H1 (cell line): ENCODE measurements around the gene CENPO. TPM values are rescaled to one million over a fixed set of nuclear protein-coding genes. Genes with fewer than 3 reads are reported as not detected.

ENCODE experiments used
- CTCF ChIA-PET: fragments of 300-600 bp; sonication (Branson Sonifier 250); formaldehyde crosslinking; loops from one replicate; lab custom pipeline; 2021; ENCODE audit not compliant: partially characterized antibody; lab: Charles Lee
- POLR2A ChIA-PET: fragments of 300-600 bp; sonication (Branson Sonifier 250); formaldehyde crosslinking; loops from one replicate; lab custom pipeline; 2021; ENCODE audit warnings: inconsistent platforms; ENCODE audit not compliant: partially characterized antibody; lab: Charles Lee
- DNase-seq, 2 experiments: peaks; one replicate each; pipeline versions ENCODE4 v3.0.0 to v3.0.0-alpha.2; 2010 to 2022; ENCODE audit warnings: low spot score in 2 of 2, low read depth in 1 of 2, mixed read lengths in 1 of 2
- FAIRE-seq: peaks from 2 replicates; lab custom pipeline; 2011; peaks lifted over from hg19 to GRCh38; lab: Jason Lieb, UNC
- H2AFZ ChIP-seq: 2 replicates; pipeline ENCODE4 v1.8.1; 2012; ENCODE audit warnings: low read length, inconsistent platforms
- H2AK5ac ChIP-seq: 2 replicates; pipeline ENCODE4 v1.6.1; 2013; ENCODE audit warnings: low read depth, low read length
- H2BK120ac ChIP-seq: replicated peaks from 2 replicates; pipeline ENCODE3; 2013; ENCODE audit warnings: low read depth, low read length, inconsistent platforms
- H2BK12ac ChIP-seq: 2 replicates; pipeline ENCODE4 v1.6.1; 2013; ENCODE audit warnings: low read depth, low read length
- H2BK15ac ChIP-seq: 2 replicates; pipeline ENCODE4 v1.6.1; 2013; ENCODE audit warnings: low read length
- H2BK20ac ChIP-seq: 2 replicates; pipeline ENCODE4 v1.6.1; 2013; ENCODE audit warnings: low read length
- H2BK5ac ChIP-seq: 2 replicates; pipeline ENCODE4 v1.6.1; 2013; ENCODE audit warnings: low read depth, low read length
- H3K14ac ChIP-seq: 2 replicates; pipeline ENCODE4 v1.6.1; 2013; ENCODE audit warnings: inconsistent platforms; ENCODE audit not compliant: insufficient read length
- H3K18ac ChIP-seq: 2 replicates; pipeline ENCODE4 v1.6.1; 2013; ENCODE audit warnings: low read length; ENCODE audit errors: extremely low read depth
- H3K23ac ChIP-seq: 2 replicates; pipeline ENCODE4 v1.6.1; 2013; ENCODE audit warnings: inconsistent platforms; ENCODE audit not compliant: insufficient read length
- H3K23me2 ChIP-seq: 2 replicates; pipeline ENCODE4 v1.6.1; 2013; ENCODE audit warnings: low read depth, low read length
- H3K27ac ChIP-seq: 2 replicates; pipeline ENCODE4 v1.6.1; 2011; ENCODE audit warnings: low read depth, low read length, inconsistent platforms
- H3K27me3 ChIP-seq, 4 experiments: replicated peaks in 1 of 4; 1 replicate in 1 of 4; 2 replicates in 3 of 4; pipeline versions ENCODE4 v1.6.1 to v1.8.1; 2011 to 2013; ENCODE audit warnings: low read length in 3 of 4, mild to moderate bottlenecking in 3 of 4, inconsistent platforms in 2 of 4, mixed read lengths in 2 of 4, moderate library complexity in 1 of 4; ENCODE audit not compliant: control insufficient read depth in 3 of 4, insufficient read depth in 3 of 4; ENCODE audit errors: extremely low read depth in 1 of 4
- H3K36me3 ChIP-seq, 4 experiments: 2 replicates each; pipeline versions ENCODE4 v1.6.1 to v1.8.1; 2011 to 2013; ENCODE audit warnings: mild to moderate bottlenecking in 4 of 4, low read length in 3 of 4, moderate library complexity in 2 of 4, control low read depth in 1 of 4, inconsistent platforms in 1 of 4; ENCODE audit not compliant: insufficient read depth in 4 of 4, control insufficient read depth in 2 of 4
- H3K4ac ChIP-seq: replicated peaks from 2 replicates; pipeline ENCODE3; 2013; ENCODE audit warnings: low read length, low read depth, mixed read lengths, inconsistent platforms; ENCODE audit not compliant: insufficient read length
- H3K4me1 ChIP-seq, 4 experiments: replicated peaks in 1 of 4; 1 replicate in 1 of 4; 2 replicates in 3 of 4; pipeline versions ENCODE4 v1.6.1 to v1.8.1; 2011 to 2013; ENCODE audit warnings: low read length in 3 of 4, inconsistent platforms in 2 of 4, mixed read lengths in 1 of 4; ENCODE audit not compliant: insufficient read depth in 4 of 4, control insufficient read depth in 3 of 4
- H3K4me2 ChIP-seq, 2 experiments: 2 replicates each; pipeline versions ENCODE4 v1.6.1 to v1.8.1; 2011 to 2013; ENCODE audit warnings: low read depth in 2 of 2, low read length in 2 of 2, control low read depth in 1 of 2, inconsistent platforms in 1 of 2, mild to moderate bottlenecking in 1 of 2; ENCODE audit not compliant: insufficient read depth in 1 of 2
- H3K4me3 ChIP-seq, 4 experiments: fragments of 200-600, 300-600 bp in 1 of 4; sonication (generic), shearing (Covaris generic), sonication (Bioruptor Twin) in 1 of 4; 2 replicates each; pipeline versions ENCODE4 v1.5.1 to v1.8.1; 2011 to 2016; ENCODE audit warnings: low read length in 4 of 4, low read depth in 3 of 4, control low read depth in 2 of 4, inconsistent platforms in 2 of 4, mild to moderate bottlenecking in 2 of 4, mixed read lengths in 1 of 4, moderate library complexity in 1 of 4; ENCODE audit not compliant: insufficient read depth in 2 of 4; ENCODE audit errors: extremely low read depth in 1 of 4
- H3K56ac ChIP-seq: replicated peaks from 2 replicates; pipeline ENCODE3; 2013; ENCODE audit warnings: low read depth, mild to moderate bottlenecking, mixed read lengths, low read length, inconsistent platforms; ENCODE audit not compliant: insufficient read length
- H3K79me1 ChIP-seq: 2 replicates; pipeline ENCODE4 v1.6.1; 2013; ENCODE audit warnings: low read depth, low read length, control low read depth
- H3K79me2 ChIP-seq, 2 experiments: 2 replicates each; pipeline versions ENCODE4 v1.6.1 to v1.8.1; 2012 to 2013; ENCODE audit warnings: low read length in 2 of 2, mild to moderate bottlenecking in 2 of 2, inconsistent platforms in 1 of 2; ENCODE audit not compliant: insufficient read depth in 2 of 2, control insufficient read depth in 1 of 2
- H3K9ac ChIP-seq, 4 experiments: replicated peaks in 1 of 4; 1 replicate in 1 of 4; 2 replicates in 3 of 4; pipeline versions ENCODE4 v1.6.1 to v1.8.1; 2011 to 2013; ENCODE audit warnings: low read depth in 3 of 4, low read length in 3 of 4, control low read depth in 2 of 4, mild to moderate bottlenecking in 2 of 4, moderate library complexity in 2 of 4, inconsistent platforms in 1 of 4; ENCODE audit errors: extremely low read depth in 1 of 4
- H3K9me3 ChIP-seq, 2 experiments: 2 replicates each; pipeline versions ENCODE4 v1.6.1 to v1.8.1; 2012 to 2013; ENCODE audit warnings: mild to moderate bottlenecking in 2 of 2, moderate library complexity in 2 of 2, control low read depth in 1 of 2, inconsistent platforms in 1 of 2, low read depth in 1 of 2, low read length in 1 of 2, mixed read lengths in 1 of 2; ENCODE audit not compliant: insufficient read depth in 2 of 2
- H4K20me1 ChIP-seq, 2 experiments: replicated peaks in 1 of 2; 2 replicates each; pipeline versions ENCODE3 to v1.8.1; 2011 to 2013; ENCODE audit warnings: inconsistent platforms in 2 of 2, low read length in 2 of 2, mild to moderate bottlenecking in 1 of 2; ENCODE audit not compliant: insufficient read depth in 2 of 2, control insufficient read depth in 1 of 2
- H4K5ac ChIP-seq: 2 replicates; pipeline ENCODE4 v1.6.1; 2013; ENCODE audit warnings: low read length, low read depth, mixed read lengths, inconsistent platforms; ENCODE audit not compliant: insufficient read length
- H4K8ac ChIP-seq: 2 replicates; pipeline ENCODE4 v1.8.0; 2013; ENCODE audit warnings: mild to moderate bottlenecking, moderate library complexity, low read length, inconsistent platforms; ENCODE audit not compliant: insufficient read depth; ENCODE audit errors: extremely low read depth
- H4K91ac ChIP-seq: replicated peaks from 2 replicates; pipeline ENCODE3; 2013; ENCODE audit warnings: low read length, mixed read lengths, inconsistent platforms; ENCODE audit not compliant: insufficient read length
- CBX8 ChIP-seq: fragments of 300-800, 300-1000 bp; sonication (generic); IDR thresholded peaks from 2 replicates; pipeline ENCODE4 v1.7.1; 2016; ENCODE audit warnings: low read depth, low read length, borderline replicate concordance
- CEBPB ChIP-seq: IDR thresholded peaks from 2 replicates; pipeline ENCODE4 v1.6.1; 2012; ENCODE audit warnings: low read depth, low read length
- FOSL1 ChIP-seq: IDR thresholded peaks from 2 replicates; pipeline ENCODE4 v1.6.1; 2011; ENCODE audit warnings: mild to moderate bottlenecking, low read depth, low read length, moderate library complexity; ENCODE audit not compliant: insufficient read depth
- NANOG ChIP-seq: IDR thresholded peaks from 2 replicates; pipeline ENCODE4 v1.6.1; 2011; ENCODE audit warnings: low read length, low read depth, mild to moderate bottlenecking, inconsistent platforms; ENCODE audit not compliant: insufficient read depth, poor library complexity, severe bottlenecking
- RFX5 ChIP-seq: IDR thresholded peaks from 2 replicates; pipeline ENCODE4 v1.6.1; 2011; ENCODE audit warnings: low read depth, low read length, improper control_type of control experiment, borderline replicate concordance
- RNF2 ChIP-seq: fragments of 200-900, 300-1000 bp; sonication (generic); IDR thresholded peaks from 2 replicates; pipeline ENCODE4 v1.7.1; 2016; ENCODE audit warnings: borderline replicate concordance, low read depth, mild to moderate bottlenecking, antibody characterized with exemption, low read length; ENCODE audit not compliant: poor library complexity, severe bottlenecking; ENCODE audit errors: missing control alignments
- SIX5 ChIP-seq: IDR thresholded peaks from 2 replicates; pipeline ENCODE4 v1.6.1; 2011; ENCODE audit warnings: mild to moderate bottlenecking, low read depth, low read length
- ZNF274 ChIP-seq: IDR thresholded peaks from 2 replicates; pipeline ENCODE4 v1.7.0; 2012; ENCODE audit warnings: low read length, borderline replicate concordance; ENCODE audit errors: extremely low read depth
- WGBS, 2 experiments: shearing (Covaris generic) in 1 of 2; methylation state at CpG; one replicate each; pipeline versions ENCODE4 v1.1.6 to v1.1.7; 2013 to 2015; ENCODE audit warnings: low lambda C conversion rate in 2 of 2, mixed read lengths in 2 of 2, inconsistent platforms in 1 of 2, low coverage in 1 of 2, missing lambda C conversion rate in 1 of 2; ENCODE audit not compliant: insufficient replicate concordance in 2 of 2, insufficient coverage in 1 of 2, insufficient read length in 1 of 2; ENCODE audit errors: extremely low coverage in 1 of 2, missing lambda C conversion rate in 1 of 2; 5-methylcytosine and 5-hydroxymethylcytosine counted together
- polyA plus RNA-seq, 7 experiments: library from polyadenylated mRNA; depleted of rRNA in 3 of 7; stranded (reverse) in 5 of 7; unstranded in 2 of 7; fragments of >200 nt in 5 of 7; fragments of 200-250 nt in 2 of 7; gene quantifications; 1 replicate in 5 of 7; 2 replicates in 1 of 7; 4 replicates in 1 of 7; pipeline versions ENCODE4 v1.2.1 to v1.2.3, GENCODE V29; 2011 to 2013; ENCODE audit warnings: missing spikeins in 2 of 7, mixed read lengths in 2 of 7
- total RNA-seq: library from RNA; stranded (reverse); fragmentation: NEBNext Ultra II Directional; extraction: Animal tissue kit (Norgen Biotek cat#: 25700); gene quantifications from 2 replicates; pipeline ENCODE4 v1.2.1, GENCODE V29; 2021

The CENPO gene
- total and polyA plus RNA-seq, 2 of the 8 experiments (the other 6 are each of a cell fraction or from before 2014, with no cell fraction given): 34.4 to 46.3 TPM

DNA sequence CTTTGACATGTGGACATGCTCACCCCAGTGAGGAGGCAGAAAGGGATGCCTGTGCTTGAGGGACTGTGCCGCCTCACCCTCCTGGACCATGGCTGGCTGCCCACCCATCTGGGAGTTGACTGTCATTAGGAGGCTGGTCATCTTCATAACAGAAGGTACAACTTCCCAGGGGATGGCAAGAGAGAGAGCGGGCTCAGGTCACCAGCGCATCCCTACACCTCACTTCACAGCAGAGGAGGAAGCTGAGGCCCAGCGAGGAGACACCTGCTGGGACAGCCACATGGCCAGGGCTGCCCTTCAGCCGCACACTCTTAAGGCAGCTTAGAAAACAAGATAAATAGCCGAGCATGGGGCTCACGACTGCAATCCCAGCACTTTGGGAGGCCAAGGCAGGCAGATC is 67.4 kb downstream of the CENPO start:
- Histone ChIP-seq H3K79me1 (peaks cover 2% of the 10 kb centered on the region; the same call in 1 of the 2 replicates), H3K27me3 (no peaks in the 10 kb centered on the region), H4K20me1 (peaks cover 0 to 2% of the 10 kb centered on the region in 2 experiments), H4K91ac (no peak overlapping the region), H3K9me3 (no peaks in the 10 kb centered on the region), H4K5ac (no peak overlapping the region), H3K18ac (no peak overlapping the region), H2BK15ac (no peak overlapping the region), H3K36me3 (no peaks in the 10 kb centered on the region; a peak in 1 of 8 replicates), H3K4ac (no peak overlapping the region), H2AFZ (no peak overlapping the region), H3K4me2 (no peak overlapping the region), H2BK120ac (no peak overlapping the region), H3K4me1 (no peaks in the 10 kb centered on the region), H4K8ac (no peak overlapping the region), H2AK5ac (no peak overlapping the region), H3K56ac (no peak overlapping the region), H3K23ac (no peak overlapping the region), H3K23me2 (no peaks in the 10 kb centered on the region; the same call in 1 of the 2 replicates), H2BK20ac (no peak overlapping the region), H3K14ac (no peak overlapping the region), H3K79me2 (no peaks in the 10 kb centered on the region), H3K4me3 (no peak overlapping the region), H3K9ac (no peak overlapping the region), H2BK5ac (0 out of 2 replicates have a peak overlapping the region, but pooled peaks have one; percentile 35), H3K27ac (no peak overlapping the region), H2BK12ac (no peak overlapping the region)
- TF ChIP-seq ZNF274: no peak
- no peak for TF ChIP-seq RNF2
- no peak for TF ChIP-seq SIX5
- no peak for TF ChIP-seq FOSL1
- no peak for TF ChIP-seq NANOG
- no peak for TF ChIP-seq CBX8
- no peak for TF ChIP-seq CEBPB
- TF ChIP-seq RFX5: no peak
- ChIA-PET POLR2A (no interaction called here), CTCF (interaction anchor here (1.2 kb wide), 1 partner anchor 22 kb away, joined by 3 read pairs; no protein-coding TSS in a partner anchor)
- no peak for FAIRE-seq
- DNase-seq: no peak
- WGBS, 2 experiments: 89% methylated on average over 7 of the region's 7 CpGs; no CpG with 5 or more reads in 1 of the 2 experiments
